ENCODE data around the gene PRPF18. TPM values are rescaled to one million over a fixed set of nuclear protein-coding genes. Genes with fewer than 3 reads are reported as not detected.

Gene PRPF18
- total and polyA plus RNA-seq, 4 donors, result 11.9 to 21.6 (median 19.9) TPM

DNA sequence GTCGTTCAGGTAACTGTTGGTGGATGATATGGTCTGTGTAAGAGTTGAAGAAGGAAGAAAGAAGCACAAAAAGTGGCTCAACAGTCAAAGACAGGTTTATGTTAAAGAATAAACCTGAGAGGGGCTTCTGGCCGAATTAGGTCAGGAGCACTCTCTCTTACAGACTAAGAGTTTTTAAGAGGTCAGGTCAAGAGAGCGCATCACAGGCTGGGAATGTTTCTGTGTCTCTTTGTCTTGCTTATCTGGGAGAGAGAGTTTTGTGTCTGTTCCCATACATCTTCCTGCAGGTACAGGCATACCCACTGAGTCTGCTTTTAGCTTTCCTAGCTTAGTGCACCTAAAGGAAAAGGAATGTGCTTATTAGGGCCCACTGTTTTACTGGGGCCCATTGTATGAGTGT, 22.2 kb upstream of the PRPF18 start:
- intact Hi-C loops (cut with DNase I), result no loop called here
- H3K27me3 ChIP-seq (ENCODE audit: control insufficient read depth in 1 of 2, insufficient read depth in 2 of 2, low read length in 1 of 2), result no peaks in the 10 kb centered on the region
- no peak overlapping the region for H3K27ac ChIP-seq (ENCODE audit: low read depth in 1 of 2, low read length in 2 of 2)
- no peak overlapping the region for H3K4me3 ChIP-seq (ENCODE audit: low read length in 2 of 2)
- H3K36me3 ChIP-seq (ENCODE audit: control insufficient read depth in 1 of 2, insufficient read depth in 2 of 2, low read length in 1 of 2), result no peaks in the 10 kb centered on the region
- WGBS, 2 donors, result 88 to 92% methylated on average over 3 of the region's 3 CpGs
- no peaks in the 10 kb centered on the region for H3K4me1 ChIP-seq (ENCODE audit: control insufficient read depth in 1 of 2, insufficient read depth in 2 of 2, low read length in 2 of 2)
- DNase-seq (no peak), ATAC-seq (ENCODE audit: low FRiP score) (no peak)
- H3K9me3 ChIP-seq (ENCODE audit: control insufficient read depth, low read length), result no peaks in the 10 kb centered on the region

DNA sequence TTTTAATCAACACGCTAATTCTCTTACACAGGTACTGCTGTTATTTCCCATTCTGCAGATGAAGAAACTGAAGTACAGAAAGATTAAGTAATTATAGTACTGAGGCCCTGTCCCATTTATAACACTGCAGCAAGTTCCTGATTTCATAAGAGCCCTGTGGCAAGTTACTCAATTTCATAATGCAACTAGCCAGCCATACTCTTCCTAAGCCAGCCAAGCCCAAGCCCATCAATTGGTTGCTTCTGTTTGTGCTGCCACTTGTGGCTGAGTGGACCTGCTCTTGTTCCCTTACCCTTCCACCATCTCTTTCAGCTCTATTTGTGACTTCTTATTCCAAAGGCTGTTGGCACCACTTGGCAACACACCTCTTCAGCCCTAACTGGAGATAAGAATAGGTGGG, 19.7 kb upstream of the PRPF18 start:
- ATAC-seq (ENCODE audit: low FRiP score) (no peak), DNase-seq (no peak)
- Histone ChIP-seq H3K36me3 (ENCODE audit: control insufficient read depth in 1 of 2, insufficient read depth in 2 of 2, low read length in 1 of 2) (no peaks in the 10 kb centered on the region), H3K27ac (ENCODE audit: low read depth in 1 of 2, low read length in 2 of 2) (no peak overlapping the region), H3K4me3 (ENCODE audit: low read length in 2 of 2) (no peak overlapping the region), H3K27me3 (ENCODE audit: control insufficient read depth in 1 of 2, insufficient read depth in 2 of 2, low read length in 1 of 2) (no peaks in the 10 kb centered on the region), H3K4me1 (ENCODE audit: control insufficient read depth in 1 of 2, insufficient read depth in 2 of 2, low read length in 2 of 2) (no peaks in the 10 kb centered on the region), H3K9me3 (ENCODE audit: control insufficient read depth, low read length) (no peaks in the 10 kb centered on the region)
- intact Hi-C loops (cut with DNase I), result no loop called here
- 96 to 100% methylated on average over 1 of the region's 1 CpG for WGBS, 2 donors

DNA sequence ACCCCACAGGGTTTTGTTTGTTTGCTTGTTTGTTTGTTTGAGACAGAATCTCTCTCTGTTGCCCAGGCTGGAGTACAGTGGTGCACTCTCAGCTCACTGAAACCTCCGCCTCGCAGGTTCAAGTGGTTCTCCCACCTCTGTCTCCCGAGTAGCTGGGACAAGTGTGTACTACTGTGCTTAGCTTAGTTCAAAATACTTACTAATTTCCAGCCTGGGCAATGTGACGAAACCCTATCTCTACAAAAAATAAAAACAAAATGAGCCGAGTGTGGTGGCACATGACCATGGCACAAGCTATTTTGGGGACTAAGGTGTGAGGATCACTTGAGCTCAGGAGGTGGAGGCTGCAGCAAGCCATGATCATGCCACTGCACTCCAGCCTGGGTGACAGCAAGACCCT, 15.2 kb upstream of the PRPF18 start:
- Histone ChIP-seq H3K9me3 (ENCODE audit: control insufficient read depth, low read length) (no peaks in the 10 kb centered on the region), H3K27ac (ENCODE audit: low read depth in 1 of 2, low read length in 2 of 2) (no peak overlapping the region), H3K27me3 (ENCODE audit: control insufficient read depth in 1 of 2, insufficient read depth in 2 of 2, low read length in 1 of 2) (no peaks in the 10 kb centered on the region), H3K4me1 (ENCODE audit: control insufficient read depth in 1 of 2, insufficient read depth in 2 of 2, low read length in 2 of 2) (no peaks in the 10 kb centered on the region), H3K36me3 (ENCODE audit: control insufficient read depth in 1 of 2, insufficient read depth in 2 of 2, low read length in 1 of 2) (no peaks in the 10 kb centered on the region), H3K4me3 (ENCODE audit: low read length in 2 of 2) (no peak overlapping the region)
- DNase-seq, result no peak
- whole genome bisulfite sequencing, 2 donors, result 40 to 54% methylated on average over 5 of the region's 5 CpGs
- no peak for ATAC-seq (ENCODE audit: low FRiP score)
- intact Hi-C loops (cut with DNase I), result no loop called here

DNA sequence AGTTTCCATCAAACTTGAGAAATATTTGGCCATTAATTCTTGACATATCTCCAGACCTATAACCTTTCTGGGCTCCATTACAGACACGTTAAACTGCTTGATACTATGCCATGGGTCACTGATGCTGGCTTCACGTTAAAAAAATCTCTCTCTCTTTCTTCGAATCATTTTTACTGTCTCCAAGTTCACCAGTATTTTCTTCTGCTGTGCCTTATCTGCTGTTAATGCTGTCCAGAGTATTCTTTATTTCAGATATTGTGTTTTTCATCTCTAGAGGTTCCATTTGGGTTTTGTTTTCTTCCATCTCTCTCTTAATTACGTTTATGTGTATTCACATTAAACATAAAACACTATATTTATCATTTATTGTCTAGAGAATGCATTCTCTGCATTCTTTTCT, 12.8 kb upstream of the PRPF18 start:
- Histone ChIP-seq H3K36me3 (ENCODE audit: control insufficient read depth in 1 of 2, insufficient read depth in 2 of 2, low read length in 1 of 2) (no peaks in the 10 kb centered on the region), H3K4me1 (ENCODE audit: control insufficient read depth in 1 of 2, insufficient read depth in 2 of 2, low read length in 2 of 2) (no peaks in the 10 kb centered on the region), H3K27ac (ENCODE audit: low read depth in 1 of 2, low read length in 2 of 2) (no peak overlapping the region), H3K4me3 (ENCODE audit: low read length in 2 of 2) (no peak overlapping the region), H3K27me3 (ENCODE audit: control insufficient read depth in 1 of 2, insufficient read depth in 2 of 2, low read length in 1 of 2) (no peaks in the 10 kb centered on the region), H3K9me3 (ENCODE audit: control insufficient read depth, low read length) (no peaks in the 10 kb centered on the region)
- ATAC-seq (ENCODE audit: low FRiP score), result no peak
- 59 to 64% methylated on average over 4 of the region's 4 CpGs for WGBS, 2 donors
- intact Hi-C loops (cut with DNase I), result no loop called here
- DNase-seq, result no peak

DNA sequence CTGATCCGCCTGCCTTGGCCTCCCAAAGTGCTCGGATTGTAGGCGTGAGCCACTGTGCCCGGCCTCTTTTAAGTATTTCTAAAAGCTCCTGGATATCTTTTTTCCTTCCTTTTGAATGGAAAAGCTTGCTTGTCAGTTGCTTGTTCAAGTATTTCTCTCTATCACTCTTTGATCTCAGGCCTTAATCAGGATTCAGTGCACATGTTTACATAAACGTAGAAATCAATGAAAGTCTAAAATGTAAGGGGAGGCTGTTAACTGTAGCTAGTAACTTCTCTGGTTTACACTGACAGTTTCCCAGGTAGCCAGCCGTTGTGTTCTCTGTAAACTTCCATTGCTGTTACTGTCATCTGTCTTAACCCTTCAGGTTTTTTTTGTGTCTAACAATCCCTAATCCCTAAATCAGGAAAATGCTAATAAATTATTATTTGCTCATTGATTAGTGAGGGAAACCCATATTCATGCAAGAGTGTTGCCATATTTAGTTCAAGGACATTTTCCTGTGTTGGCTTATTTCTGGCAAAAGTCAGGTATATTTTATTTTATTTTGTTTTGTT, 1.5 kb upstream of the PRPF18 start:
- H3K4me3 ChIP-seq (ENCODE audit: low read length in 2 of 2), result no peak overlapping the region
- whole genome bisulfite sequencing, 2 donors, result 85 to 86% methylated on average over 6 of the region's 6 CpGs
- no peaks in the 10 kb centered on the region for H3K9me3 ChIP-seq (ENCODE audit: control insufficient read depth, low read length)
- ATAC-seq (ENCODE audit: low FRiP score), result no peak
- H3K27me3 ChIP-seq (ENCODE audit: control insufficient read depth in 1 of 2, insufficient read depth in 2 of 2, low read length in 1 of 2), result no peaks in the 10 kb centered on the region
- no peaks in the 10 kb centered on the region for H3K36me3 ChIP-seq (ENCODE audit: control insufficient read depth in 1 of 2, insufficient read depth in 2 of 2, low read length in 1 of 2)
- intact Hi-C loops (cut with DNase I), result no loop called here
- no peak for DNase-seq
- H3K4me1 ChIP-seq (ENCODE audit: control insufficient read depth in 1 of 2, insufficient read depth in 2 of 2, low read length in 2 of 2), result no peaks in the 10 kb centered on the region
- H3K27ac ChIP-seq (ENCODE audit: low read depth in 1 of 2, low read length in 2 of 2), result no peak overlapping the region

DNA sequence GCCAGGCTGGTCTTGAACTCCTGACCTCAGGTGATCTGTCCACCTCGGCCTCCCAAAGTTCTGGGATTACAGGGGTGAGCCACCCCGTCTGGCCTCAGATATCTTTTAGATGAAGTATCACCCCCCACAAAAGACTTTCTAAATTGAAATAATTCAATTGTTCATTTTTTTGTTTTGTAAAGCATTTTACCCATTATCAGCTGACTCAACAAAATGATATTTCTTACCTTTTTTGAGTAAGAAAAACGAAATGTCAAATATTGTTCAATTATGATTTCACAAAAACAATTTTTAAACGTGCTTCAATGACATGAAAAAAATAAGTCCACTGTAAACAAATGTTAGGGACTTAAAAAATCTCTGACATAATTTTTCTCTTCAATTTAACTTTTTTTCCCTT, 822 bp upstream of the PRPF18 start:
- ATAC-seq (ENCODE audit: low FRiP score) (no peak), DNase-seq (no peak)
- Histone ChIP-seq H3K9me3 (ENCODE audit: control insufficient read depth, low read length) (no peaks in the 10 kb centered on the region), H3K36me3 (ENCODE audit: control insufficient read depth in 1 of 2, insufficient read depth in 2 of 2, low read length in 1 of 2) (no peaks in the 10 kb centered on the region), H3K27ac (ENCODE audit: low read depth in 1 of 2, low read length in 2 of 2) (no peak overlapping the region), H3K27me3 (ENCODE audit: control insufficient read depth in 1 of 2, insufficient read depth in 2 of 2, low read length in 1 of 2) (no peaks in the 10 kb centered on the region), H3K4me1 (ENCODE audit: control insufficient read depth in 1 of 2, insufficient read depth in 2 of 2, low read length in 2 of 2) (no peaks in the 10 kb centered on the region), H3K4me3 (ENCODE audit: low read length in 2 of 2) (no peak overlapping the region)
- 58 to 59% methylated on average over 4 of the region's 4 CpGs for WGBS, 2 donors
- intact Hi-C loops (cut with DNase I), result no loop called here

DNA sequence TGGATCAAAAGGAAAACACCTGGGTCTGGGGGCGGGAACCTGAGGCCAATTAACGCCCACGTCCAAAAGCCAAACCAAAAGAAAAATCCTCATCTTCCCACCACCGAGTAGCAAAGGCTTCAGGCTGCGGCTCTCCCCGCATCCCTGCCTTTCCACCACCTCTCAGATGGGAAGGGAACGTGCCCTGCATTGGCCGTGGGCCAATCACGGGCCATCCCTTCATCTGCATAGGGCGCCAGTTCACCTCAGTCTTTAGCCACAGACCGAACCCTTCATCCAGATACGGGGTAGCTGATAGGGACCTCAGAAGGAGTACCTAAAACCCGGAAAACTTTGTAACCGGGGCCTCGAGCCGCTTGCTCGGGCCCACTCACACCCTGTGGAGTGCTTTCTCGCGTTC, 626 bp downstream of the PRPF18 start:
- intact Hi-C loops (cut with DNase I), result no loop called here
- 3 to 4% methylated on average over 19 of the region's 19 CpGs for WGBS, 2 donors
- Histone ChIP-seq H3K36me3 (ENCODE audit: control insufficient read depth in 1 of 2, insufficient read depth in 2 of 2, low read length in 1 of 2) (peaks cover 0 to 3% of the 10 kb centered on the region in 2 donors), H3K27ac (ENCODE audit: low read depth in 1 of 2, low read length in 2 of 2) (no peak overlapping the region), H3K4me3 (ENCODE audit: low read length in 2 of 2) (peak overlapping the region; percentile 65 to 96), H3K9me3 (ENCODE audit: control insufficient read depth, low read length) (no peaks in the 10 kb centered on the region), H3K27me3 (ENCODE audit: control insufficient read depth in 1 of 2, insufficient read depth in 2 of 2, low read length in 1 of 2) (no peaks in the 10 kb centered on the region), H3K4me1 (ENCODE audit: control insufficient read depth in 1 of 2, insufficient read depth in 2 of 2, low read length in 2 of 2) (no peaks in the 10 kb centered on the region)
- ATAC-seq (ENCODE audit: low FRiP score) (peak; percentile 21), DNase-seq (no peak)

DNA sequence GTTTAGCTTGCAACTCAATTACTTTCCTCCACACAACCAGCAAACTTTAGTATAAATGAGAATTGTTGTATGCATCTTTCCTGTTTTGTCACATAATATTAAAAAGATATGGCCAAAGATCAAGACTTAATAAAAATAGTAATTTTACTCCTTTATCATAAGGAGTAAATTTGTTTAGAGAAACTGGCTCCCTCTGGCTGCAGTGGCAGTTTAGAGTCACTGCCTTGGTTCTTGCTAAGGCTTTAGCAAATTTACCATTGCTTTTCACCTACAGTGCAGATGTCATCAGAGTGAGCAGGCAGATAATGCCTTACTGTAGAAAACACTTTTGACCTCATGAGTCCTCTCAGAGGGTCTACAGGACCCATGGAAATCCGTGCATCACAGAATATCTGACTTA, 2.6 kb downstream of the PRPF18 start:
- WGBS, 2 donors, result 75 to 91% methylated on average over 1 of the region's 1 CpG
- H3K27ac ChIP-seq (ENCODE audit: low read depth in 1 of 2, low read length in 2 of 2), result no peak overlapping the region
- ATAC-seq (ENCODE audit: low FRiP score) (no peak), DNase-seq (no peak)
- no peaks in the 10 kb centered on the region for H3K27me3 ChIP-seq (ENCODE audit: control insufficient read depth in 1 of 2, insufficient read depth in 2 of 2, low read length in 1 of 2)
- no peaks in the 10 kb centered on the region for H3K9me3 ChIP-seq (ENCODE audit: control insufficient read depth, low read length)
- no peaks in the 10 kb centered on the region for H3K4me1 ChIP-seq (ENCODE audit: control insufficient read depth in 1 of 2, insufficient read depth in 2 of 2, low read length in 2 of 2)
- H3K36me3 ChIP-seq (ENCODE audit: control insufficient read depth in 1 of 2, insufficient read depth in 2 of 2, low read length in 1 of 2), result peaks cover 0 to 7% of the 10 kb centered on the region in 2 donors
- intact Hi-C loops (cut with DNase I), result no loop called here
- H3K4me3 ChIP-seq (ENCODE audit: low read length in 2 of 2), result no peak overlapping the region

DNA sequence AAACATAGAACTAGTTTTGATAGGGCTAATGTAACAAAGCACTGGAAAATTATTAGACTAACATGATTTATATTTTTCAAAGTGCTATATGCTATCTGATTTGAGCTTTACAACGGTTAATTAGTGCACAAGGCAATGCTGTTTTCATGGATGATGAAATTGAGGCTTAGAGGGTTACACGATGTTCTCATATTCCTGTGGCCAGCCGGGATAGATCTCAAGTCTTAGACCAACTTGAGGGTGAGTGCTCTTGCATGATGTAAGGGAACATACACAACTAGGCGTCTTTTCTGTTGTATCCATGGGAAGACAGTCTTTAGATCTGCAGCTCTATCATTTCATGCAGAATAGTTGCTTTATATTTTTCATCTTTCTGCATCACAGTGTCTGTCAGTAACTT, 4.1 kb downstream of the PRPF18 start:
- no peaks in the 10 kb centered on the region for H3K9me3 ChIP-seq (ENCODE audit: control insufficient read depth, low read length)
- intact Hi-C loops (cut with DNase I), result no loop called here
- H3K4me3 ChIP-seq (ENCODE audit: low read length in 2 of 2), result no peak overlapping the region
- no peaks in the 10 kb centered on the region for H3K27me3 ChIP-seq (ENCODE audit: control insufficient read depth in 1 of 2, insufficient read depth in 2 of 2, low read length in 1 of 2)
- no peak overlapping the region for H3K27ac ChIP-seq (ENCODE audit: low read depth in 1 of 2, low read length in 2 of 2)
- 71 to 76% methylated on average over 4 of the region's 4 CpGs for WGBS, 2 donors
- DNase-seq, result no peak
- no peaks in the 10 kb centered on the region for H3K4me1 ChIP-seq (ENCODE audit: control insufficient read depth in 1 of 2, insufficient read depth in 2 of 2, low read length in 2 of 2)
- H3K36me3 ChIP-seq (ENCODE audit: control insufficient read depth in 1 of 2, insufficient read depth in 2 of 2, low read length in 1 of 2), result peaks cover 0 to 7% of the 10 kb centered on the region in 2 donors
- ATAC-seq (ENCODE audit: low FRiP score), result no peak
